ENCODE results near the gene ARHGAP21.

- no peak for TF ChIP-seq CTCF (IDR thresholded peaks at IDR 0.05)
- no peak for TF ChIP-seq POLR2A (IDR thresholded peaks at IDR 0.05)
- no peak for TF ChIP-seq POLR2AphosphoS5 (IDR thresholded peaks at IDR 0.05)
Measured at GRCh38 chr10:24708081-24708480, 15.6 kb downstream of the ARHGAP21 start.

Measured in sigmoid colon (tissue), 4 donors.